ENCODE results near the gene STK11. TPM values are rescaled to one million over a fixed set of nuclear protein-coding genes. Genes with fewer than 3 reads are reported as not detected.
"Not testable (repeated sequence)": the region's sequence is repeated elsewhere in the genome, so short reads cannot be mapped to it uniquely, and the experiment has no call there.

The STK11 gene
- total RNA-seq, 4 donors from 2014 or later = 52.5 to 91.2 (median 68.7) TPM

DNA sequence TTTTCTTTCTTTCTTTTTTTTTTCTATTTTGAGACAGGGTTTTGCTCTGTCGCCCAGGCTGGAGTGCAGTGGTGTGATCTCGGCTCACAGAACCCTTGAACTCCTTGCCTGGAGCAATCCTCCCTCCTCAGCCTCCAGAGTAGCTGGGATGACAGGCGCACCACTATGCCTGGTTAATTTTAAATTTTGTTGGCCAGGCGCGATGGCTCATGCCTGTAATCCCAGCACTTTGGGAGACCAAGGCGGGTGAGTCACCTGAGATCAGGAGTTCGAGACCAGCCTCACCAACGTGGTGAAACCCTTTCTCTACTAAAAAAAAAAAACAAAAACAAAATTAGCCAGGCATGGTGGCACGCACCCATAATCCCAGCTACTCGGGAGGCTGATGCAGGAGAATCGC, 22.9 kb upstream of the STK11 start:
- H3K27ac ChIP-seq = no peak overlapping the region
- TF ChIP-seq POLR2A (IDR thresholded peaks at IDR 0.05) = no peak
- TF ChIP-seq, protein P1, sequence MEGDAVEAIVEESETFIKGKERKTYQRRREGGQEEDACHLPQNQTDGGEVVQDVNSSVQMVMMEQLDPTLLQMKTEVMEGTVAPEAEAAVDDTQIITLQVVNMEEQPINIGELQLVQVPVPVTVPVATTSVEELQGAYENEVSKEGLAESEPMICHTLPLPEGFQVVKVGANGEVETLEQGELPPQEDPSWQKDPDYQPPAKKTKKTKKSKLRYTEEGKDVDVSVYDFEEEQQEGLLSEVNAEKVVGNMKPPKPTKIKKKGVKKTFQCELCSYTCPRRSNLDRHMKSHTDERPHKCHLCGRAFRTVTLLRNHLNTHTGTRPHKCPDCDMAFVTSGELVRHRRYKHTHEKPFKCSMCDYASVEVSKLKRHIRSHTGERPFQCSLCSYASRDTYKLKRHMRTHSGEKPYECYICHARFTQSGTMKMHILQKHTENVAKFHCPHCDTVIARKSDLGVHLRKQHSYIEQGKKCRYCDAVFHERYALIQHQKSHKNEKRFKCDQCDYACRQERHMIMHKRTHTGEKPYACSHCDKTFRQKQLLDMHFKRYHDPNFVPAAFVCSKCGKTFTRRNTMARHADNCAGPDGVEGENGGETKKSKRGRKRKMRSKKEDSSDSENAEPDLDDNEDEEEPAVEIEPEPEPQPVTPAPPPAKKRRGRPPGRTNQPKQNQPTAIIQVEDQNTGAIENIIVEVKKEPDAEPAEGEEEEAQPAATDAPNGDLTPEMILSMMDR (IDR thresholded peaks at IDR 0.05) = no peak
- no peak for TF ChIP-seq EP300 (IDR thresholded peaks at IDR 0.05)
- no peak for DNase-seq (ENCODE audit: low spot score in 2 of 2)
- no peaks in the 10 kb centered on the region for H3K27me3 ChIP-seq
- H3K4me3 ChIP-seq = no peak overlapping the region
- H3K4me1 ChIP-seq = peaks cover 0 to 14% (median 7%) of the 10 kb centered on the region in 4 donors
- H3K36me3 ChIP-seq = no peaks in the 10 kb centered on the region
- 80 to 91% methylated on average over 11 of the region's 11 CpGs for WGBS, 2 donors
- no peaks in the 10 kb centered on the region for H3K9me3 ChIP-seq

DNA sequence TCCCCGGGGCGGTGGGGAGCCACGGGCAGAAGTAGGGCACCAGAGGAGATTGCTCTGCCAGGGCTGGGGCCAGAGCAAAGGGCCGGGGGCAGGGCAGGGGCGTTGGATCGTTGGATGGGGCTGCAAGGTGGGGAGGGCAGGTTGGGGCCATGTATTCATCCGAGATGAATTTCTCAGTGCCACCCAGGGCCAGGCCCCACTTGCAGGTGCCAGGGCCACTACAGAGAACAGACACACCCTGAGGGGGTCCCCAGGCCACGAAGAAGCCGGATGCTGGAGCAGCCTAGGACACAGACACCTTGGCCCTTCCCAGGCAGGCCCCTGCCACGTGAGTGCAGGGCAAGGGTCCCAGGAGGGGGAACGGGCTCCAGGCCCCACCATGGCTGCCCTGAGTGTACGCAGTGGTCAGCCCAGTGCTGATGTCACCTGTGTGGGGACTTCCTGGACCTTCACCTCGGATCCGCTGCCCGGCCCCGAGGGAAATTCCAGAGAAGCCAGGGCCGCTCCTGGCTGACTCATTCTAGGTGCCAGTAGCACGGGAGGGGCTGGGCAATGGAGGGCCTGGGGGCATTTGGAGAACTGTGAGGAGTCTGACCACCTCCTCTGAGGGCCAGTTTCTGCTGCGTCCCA, 21.9 kb upstream of the STK11 start:
- H3K9me3 ChIP-seq = no peaks in the 10 kb centered on the region
- no peaks in the 10 kb centered on the region for H3K36me3 ChIP-seq
- no peak for TF ChIP-seq POLR2A (IDR thresholded peaks at IDR 0.05)
- TF ChIP-seq EP300 (IDR thresholded peaks at IDR 0.05) = no peak
- TF ChIP-seq, protein P1 (IDR thresholded peaks at IDR 0.05) = no peak
- H3K4me1 ChIP-seq = peaks cover 0 to 9% (median 7%) of the 10 kb centered on the region in 4 donors
- no peak overlapping the region for H3K4me3 ChIP-seq
- 79 to 83% methylated on average over 9 to 18 of the region's 19 CpGs for WGBS, 2 donors
- DNase-seq (ENCODE audit: low spot score in 2 of 2) = no peak
- H3K27me3 ChIP-seq = no peaks in the 10 kb centered on the region
- H3K27ac ChIP-seq = no peak overlapping the region

DNA sequence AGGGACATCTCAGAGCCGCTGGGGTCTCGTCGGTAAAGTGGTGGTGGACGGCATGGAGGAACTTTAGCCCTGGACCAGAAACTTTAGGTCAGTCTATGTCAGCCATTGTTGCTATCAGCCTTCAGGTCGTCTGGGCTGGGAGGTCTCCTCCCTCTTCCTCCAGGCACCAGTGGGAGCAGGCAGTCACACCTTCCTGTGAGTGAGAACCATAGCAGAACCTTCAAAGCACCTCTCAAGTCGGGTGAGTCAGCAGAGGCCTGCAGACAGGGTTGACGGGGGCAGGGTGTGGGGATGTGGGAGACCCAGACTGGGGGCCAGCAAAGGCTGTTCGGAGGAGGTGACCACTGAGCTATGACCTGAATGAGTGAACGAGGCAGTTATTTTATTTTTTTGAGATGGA, 16.2 kb upstream of the STK11 start:
- 69 to 76% methylated on average over 9 of the region's 9 CpGs for whole genome bisulfite sequencing, 2 donors
- Histone ChIP-seq H3K9me3 (no peaks in the 10 kb centered on the region), H3K4me1 (peaks cover 0 to 11% (median 0%) of the 10 kb centered on the region in 4 donors), H3K27ac (no peak overlapping the region), H3K27me3 (no peaks in the 10 kb centered on the region), H3K4me3 (no peak overlapping the region), H3K36me3 (no peaks in the 10 kb centered on the region)
- no peak for DNase-seq (ENCODE audit: low spot score in 2 of 2)
- no peak for TF ChIP-seq EP300 (IDR thresholded peaks at IDR 0.05)
- TF ChIP-seq, protein P1 (IDR thresholded peaks at IDR 0.05) = no peak
- TF ChIP-seq POLR2A (IDR thresholded peaks at IDR 0.05) = no peak

DNA sequence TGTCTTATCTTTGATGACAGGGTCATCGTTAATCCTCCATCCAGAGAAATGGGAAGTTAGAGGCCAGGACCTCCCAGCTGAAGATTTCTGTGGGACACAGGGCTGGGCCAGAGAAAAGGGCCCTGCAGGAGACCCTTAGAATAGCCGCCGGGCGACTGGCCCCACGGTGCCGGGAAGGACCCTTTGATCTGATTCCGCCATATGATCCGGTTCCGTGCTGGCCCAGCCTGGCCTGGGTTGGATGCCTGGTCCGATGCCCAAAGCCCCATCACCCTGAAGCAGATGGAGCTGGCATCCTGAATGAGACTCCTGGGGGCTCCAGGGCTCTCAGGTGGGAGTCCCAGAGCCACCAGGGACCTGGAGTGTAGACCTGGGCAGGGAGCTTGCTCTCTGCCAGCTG, 6.0 kb upstream of the STK11 start:
- H3K9me3 ChIP-seq = no peaks in the 10 kb centered on the region
- H3K36me3 ChIP-seq = no peaks in the 10 kb centered on the region
- H3K4me3 ChIP-seq = no peak overlapping the region
- DNase-seq (ENCODE audit: low spot score in 2 of 2) = no peak
- H3K27me3 ChIP-seq = no peaks in the 10 kb centered on the region
- 90 to 94% methylated on average over 10 of the region's 10 CpGs for WGBS, 2 donors
- peaks cover 0 to 9% (median 4%) of the 10 kb centered on the region in 4 donors for H3K4me1 ChIP-seq
- TF ChIP-seq, protein P1 (IDR thresholded peaks at IDR 0.05) = no peak
- TF ChIP-seq POLR2A (IDR thresholded peaks at IDR 0.05) (no peak), EP300 (IDR thresholded peaks at IDR 0.05) (no peak)
- no peak overlapping the region for H3K27ac ChIP-seq

DNA sequence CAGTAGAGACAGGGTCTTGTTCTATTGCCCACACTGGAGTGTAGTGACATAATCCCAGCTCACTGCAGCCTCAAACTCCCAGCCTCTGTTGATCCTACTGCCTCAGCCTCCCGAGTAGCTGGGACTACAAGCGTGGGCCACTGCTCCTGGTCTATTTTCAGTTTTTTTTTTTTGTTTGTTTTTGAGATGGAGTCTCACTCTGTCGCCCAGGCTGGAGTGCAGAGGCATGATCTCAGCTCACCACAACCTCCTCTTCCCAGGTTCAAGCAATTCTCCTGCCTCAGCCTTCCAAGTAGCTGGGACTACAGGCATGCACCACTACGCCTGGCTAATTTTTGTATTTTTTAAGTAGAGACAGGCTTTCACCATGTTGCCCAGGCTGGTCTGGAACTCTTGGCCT, 5.0 kb upstream of the STK11 start:
- H3K4me1 ChIP-seq = peaks cover 0 to 17% (median 10%) of the 10 kb centered on the region in 4 donors
- not testable (repeated sequence) for H3K9me3 ChIP-seq; H3K36me3 ChIP-seq; H3K4me3 ChIP-seq; H3K27ac ChIP-seq; DNase-seq (ENCODE audit: low spot score in 2 of 2); H3K27me3 ChIP-seq
- WGBS, 2 donors = 84 to 87% methylated on average over 4 of the region's 4 CpGs
